Fibroblast of skin of right quadriceps (primary cell): Measurements from ENCODE around the gene CEMP1.
"Not testable (repeated sequence)": the region's sequence is repeated elsewhere in the genome, so short reads cannot be mapped to it uniquely, and the experiment has no call there.

Experiments used
- DNase-seq: peaks from one replicate; pipeline ENCODE4 v3.0.0-alpha.2; 2013

The CEMP1 gene

DNA sequence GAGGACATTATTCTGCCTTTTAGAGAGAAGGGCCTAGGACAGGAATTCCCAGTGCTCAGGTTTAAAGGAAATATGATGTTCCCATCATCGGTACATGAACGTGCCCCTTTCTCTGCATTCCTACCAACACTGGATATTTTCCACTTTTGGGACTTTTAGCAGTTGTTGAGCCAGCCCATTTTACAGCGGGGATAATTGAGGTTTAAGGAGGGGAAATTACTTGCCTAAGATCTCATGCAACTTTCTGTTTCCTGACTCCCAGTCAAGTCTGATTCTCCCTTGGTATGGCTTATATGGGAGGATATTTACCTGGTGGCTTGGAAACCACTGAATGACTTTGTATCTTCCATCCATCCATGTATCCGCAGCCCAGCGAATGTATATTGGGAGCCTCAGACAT, 3.1 kb upstream of the CEMP1 start:
- DNase-seq, result not testable (repeated sequence)

DNA sequence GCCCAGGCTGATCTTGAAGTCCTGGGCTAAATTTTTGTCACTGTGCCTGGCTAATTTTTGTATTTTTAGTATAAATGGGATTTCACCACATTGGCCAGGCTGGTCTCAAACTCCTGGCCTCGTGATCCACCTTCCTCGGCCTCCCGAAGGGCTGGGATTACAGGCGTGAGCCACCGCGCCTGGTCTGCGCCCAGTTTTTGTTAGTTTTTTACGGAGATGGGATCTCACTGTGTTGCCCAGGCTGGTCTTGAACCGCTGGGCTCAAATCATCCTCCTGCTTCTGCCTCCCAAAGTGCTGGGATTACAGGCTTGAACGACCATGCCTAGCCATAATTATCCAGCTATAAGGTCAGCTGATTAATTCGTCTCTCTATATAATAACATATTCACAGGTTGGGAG, 2.7 kb upstream of the CEMP1 start:
- no peak for DNase-seq

DNA sequence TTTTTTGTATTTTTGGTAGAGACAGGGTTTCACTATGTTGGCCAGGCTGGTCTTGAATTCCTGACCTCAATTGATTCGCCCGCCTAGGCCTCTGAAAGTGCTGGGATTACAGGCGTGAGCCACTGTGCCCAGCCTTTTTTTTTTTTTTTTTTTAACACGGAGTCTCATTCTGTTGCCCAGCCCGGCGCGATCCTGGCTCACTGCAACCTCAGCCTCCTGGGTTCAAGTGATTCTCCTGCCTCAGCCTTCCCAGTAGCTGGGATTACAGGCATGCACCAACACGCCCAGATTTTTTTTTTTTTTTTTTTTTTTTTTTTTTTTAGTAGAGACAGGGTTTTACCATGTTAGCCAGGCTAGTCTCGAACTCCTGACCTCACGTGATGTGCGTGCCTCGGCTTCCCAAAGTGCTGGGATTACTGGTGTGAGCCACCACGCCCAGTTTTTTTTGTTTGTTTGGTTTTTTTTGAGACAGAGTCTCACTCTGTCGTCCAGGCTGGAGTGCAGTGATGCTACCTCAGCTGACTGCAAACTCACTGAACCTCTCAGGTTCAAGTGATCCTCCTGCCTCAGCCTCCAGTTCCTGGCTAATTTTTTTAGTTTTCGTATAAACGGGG, 2.0 kb upstream of the CEMP1 start:
- not testable (repeated sequence) for DNase-seq

DNA sequence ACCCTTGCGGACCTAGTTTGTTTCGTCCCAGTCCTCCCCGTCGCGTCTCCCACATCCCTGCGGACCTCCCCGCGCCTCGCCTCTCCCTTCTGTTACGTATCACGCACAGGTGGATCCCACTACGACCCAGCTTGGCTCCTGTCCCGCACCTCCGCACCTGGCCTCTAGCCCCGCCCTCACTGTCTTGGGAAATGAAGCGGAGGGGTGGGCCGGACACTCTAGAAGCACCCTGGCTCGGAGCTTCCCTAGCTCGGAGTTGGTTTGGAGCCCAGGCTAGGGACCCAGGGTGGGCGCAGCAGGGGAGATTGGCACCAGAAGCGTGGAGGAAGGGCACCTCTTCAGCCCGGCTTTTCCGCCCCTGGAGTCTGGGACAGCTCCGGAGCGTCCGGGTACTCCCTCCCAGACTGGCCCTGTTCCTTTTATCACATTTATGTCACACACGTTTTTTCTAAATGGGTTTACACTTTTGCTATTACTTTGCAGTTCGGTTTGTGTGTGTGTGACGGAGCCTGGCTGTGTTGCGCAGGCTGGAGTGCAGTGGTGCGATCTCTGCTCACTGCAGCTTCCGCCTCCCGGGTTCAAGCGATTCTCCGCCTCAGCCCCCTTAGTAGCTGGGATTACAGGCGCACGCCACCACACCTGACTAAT, 1.4 kb upstream of the CEMP1 start:
- DNase-seq, result no peak

DNA sequence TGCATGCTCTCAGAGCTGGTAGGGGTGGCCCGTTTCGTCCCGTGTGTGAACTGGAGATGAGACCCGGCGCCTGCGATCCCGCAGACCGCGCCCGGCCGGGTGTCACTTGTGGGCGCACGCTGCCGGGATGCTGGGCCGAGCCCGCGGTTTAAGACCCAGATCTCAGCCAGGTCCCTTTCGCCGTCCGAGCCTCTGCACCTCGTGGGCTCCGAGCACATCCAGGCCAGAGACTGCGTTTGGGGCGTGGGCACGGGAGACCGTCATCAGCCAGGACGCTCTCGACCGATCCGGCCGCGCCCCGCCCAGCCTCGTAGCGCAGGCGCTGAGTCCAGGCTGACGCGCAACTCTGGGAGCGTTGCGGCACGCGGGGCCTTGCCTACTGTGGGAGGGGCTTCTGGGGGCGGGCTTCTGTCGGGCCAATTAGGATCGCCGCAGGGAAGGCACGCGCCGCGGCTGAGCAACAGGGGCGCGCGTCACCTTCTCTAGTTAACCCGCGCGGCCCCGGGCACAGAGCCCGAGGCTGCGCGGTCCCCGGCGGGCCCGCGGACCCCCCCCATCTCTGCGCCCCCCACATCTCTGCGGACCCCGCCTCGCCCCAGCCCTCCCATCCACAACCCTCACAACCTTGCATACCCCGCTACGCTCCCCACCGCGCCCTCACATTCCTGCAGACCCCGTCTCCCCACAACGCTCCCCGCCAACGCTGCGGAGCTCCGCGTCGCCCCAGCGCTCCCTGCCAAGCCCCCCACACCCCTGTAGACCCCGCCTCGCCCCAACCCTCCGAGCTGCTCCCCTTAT, 687 bp upstream of the CEMP1 start:
- DNase-seq, result peak; percentile 96

DNA sequence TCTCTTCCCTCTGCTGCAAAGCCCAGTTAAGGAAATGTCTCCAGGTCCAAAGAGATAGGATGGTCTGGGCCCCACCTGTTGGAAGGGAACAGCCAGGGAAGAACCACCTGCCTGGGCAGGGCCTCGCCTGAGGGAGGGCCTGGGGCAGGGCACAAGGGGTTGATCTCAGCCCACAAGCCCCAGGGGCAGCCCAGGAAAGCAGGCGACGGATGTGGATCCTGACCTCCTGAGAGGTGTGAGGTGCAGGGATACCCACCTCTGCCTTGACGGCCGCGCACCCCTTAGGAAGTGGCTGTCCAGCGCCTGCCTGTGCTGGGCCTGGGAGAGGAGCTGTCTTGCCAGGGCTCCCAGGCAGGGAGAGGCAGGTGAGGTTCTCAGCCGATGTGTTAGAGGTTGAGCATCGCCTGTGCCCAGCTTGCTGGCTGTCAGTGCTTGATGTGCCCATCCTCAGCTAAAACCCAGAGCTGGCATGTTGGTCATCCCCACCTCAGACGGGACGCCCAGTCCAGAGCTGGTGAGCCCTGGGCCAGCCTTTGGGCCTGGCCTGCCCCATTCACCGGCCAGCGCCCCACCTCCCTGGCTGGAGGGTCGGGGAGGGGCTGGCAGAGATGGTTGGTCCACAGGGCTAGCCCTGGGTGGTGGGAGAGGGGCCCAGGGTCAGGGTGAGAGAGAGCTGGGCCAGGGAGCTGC, 434 bp downstream of the CEMP1 start:
- no peak for DNase-seq

DNA sequence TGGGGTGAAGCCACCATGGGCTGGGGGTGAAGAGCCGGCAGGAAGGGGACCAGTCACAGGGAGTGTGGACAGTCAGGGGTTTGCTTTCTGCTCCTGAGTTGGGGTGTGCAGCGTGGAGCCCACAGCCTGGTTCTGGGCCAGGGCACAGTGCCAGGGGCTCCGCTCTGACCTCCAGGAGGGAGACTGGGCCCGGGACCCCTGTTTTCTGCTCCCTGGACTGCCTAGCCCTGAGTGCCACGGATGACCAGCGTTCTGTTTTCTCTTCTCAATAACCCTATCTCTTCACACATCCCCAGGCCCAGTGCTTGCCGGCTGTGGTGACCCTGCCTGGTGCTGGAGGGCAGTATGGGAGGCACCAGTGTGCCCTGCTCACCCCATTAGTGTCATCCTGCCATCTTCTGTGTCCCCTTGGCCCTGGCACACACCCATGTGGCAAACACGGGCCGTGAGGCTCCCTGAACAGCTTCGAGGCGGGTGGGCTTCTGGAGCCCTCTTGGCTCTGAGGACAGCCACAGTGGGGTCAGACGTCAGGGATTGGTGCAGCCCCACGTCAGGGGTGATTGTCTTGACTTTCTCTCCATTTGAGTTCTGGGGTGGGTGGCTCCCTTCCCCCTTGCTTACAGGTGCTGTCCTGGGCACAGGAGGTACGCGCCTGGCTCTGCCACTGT, 1.1 kb downstream of the CEMP1 start:
- no peak for DNase-seq

DNA sequence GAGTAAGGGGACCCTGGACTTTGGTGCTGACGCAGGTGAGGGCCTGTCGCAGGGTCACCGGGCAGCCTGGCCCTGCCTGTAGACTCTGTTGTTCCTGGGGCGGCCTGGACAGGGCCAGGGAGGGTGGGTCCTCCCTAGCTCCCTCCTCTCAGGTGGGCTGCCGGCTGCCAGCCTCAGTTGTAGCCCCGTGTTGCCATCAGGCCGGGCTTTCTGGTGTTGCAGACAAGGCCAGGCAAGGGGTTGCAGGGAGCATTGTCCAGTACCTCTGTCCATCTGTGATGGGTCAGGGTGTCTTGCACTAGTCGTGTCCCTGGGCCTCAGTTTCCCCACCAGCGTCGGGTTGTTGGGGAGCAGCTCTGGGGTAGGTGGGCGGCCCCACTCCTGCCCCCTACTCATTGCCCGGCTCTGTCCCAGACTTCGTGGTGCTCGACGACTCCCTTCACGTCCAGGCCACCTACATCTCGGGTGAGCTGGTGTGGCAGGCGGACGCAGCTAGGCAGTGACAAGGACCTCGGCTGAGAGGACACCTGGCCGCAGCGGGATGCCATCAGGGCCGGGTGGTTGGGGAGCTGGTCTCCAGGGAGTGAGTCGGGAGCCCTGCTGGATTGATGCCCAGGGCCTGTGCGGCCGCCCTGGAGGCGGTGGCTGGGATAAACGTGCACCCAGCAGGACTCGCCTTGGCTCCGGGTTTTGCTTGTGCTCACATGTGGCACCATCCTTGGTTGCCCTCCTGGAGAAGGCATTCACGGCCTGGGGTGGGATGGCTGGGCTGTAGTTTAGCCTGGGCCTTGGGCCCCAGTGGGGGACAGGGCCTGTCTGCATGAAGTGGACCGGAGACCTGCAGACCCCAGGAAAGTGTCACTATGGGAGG, 1.9 kb downstream of the CEMP1 start:
- no peak for DNase-seq

DNA sequence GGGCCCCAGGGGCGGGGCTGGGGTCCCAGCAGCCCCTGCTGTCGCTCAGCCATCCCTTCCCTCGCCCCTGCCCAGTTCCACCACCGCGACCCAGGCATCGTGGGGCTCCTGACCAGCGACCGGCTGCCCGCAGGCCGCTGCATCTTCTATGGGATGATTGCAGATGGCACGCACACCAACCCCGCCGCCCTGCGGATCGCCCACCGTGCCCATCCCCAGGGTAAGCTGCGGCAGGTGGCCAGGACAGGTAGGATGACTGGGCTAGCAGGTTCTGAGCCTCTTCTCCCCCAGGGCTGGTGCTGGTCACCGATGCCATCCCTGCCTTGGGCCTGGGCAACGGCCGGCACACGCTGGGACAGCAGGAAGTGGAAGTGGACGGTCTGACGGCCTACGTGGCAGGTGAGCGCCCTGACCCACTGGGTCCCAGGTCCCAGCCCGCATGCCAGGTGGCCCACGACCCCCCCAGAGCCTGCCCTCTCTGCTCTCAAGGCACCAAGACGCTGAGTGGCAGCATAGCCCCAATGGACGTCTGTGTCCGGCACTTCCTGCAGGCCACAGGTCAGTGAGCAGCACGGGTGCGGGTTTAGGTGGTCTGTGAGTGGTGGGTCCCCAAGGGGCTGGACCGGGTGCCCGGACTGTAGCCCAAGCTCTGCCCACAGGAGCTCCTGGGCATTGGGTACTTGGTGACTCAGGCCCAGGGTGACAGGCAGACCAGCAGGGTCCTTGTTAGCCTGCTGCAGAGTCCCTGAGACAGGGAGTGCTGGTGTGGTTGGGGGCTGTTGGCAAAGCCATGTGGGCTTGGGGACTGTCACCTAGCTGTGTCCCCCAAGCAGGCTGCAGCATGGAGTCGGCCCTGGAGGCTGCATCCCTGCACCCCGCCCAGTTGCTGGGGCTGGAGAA, 2.8 kb downstream of the CEMP1 start:
- DNase-seq, result no peak

DNA sequence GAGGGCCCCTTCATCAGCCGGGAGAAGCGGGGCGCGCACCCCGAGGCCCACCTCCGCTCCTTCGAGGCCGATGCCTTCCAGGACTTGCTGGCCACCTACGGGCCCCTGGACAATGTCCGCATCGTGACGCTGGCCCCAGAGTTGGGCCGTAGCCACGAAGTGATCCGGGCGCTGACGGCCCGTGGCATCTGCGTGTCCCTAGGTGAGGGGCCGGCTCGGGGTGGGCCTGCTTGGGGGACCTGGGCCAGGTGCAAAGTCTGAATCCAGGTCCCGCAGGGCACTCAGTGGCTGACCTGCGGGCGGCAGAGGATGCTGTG, 3.5 kb downstream of the CEMP1 start:
- no peak for DNase-seq

DNA sequence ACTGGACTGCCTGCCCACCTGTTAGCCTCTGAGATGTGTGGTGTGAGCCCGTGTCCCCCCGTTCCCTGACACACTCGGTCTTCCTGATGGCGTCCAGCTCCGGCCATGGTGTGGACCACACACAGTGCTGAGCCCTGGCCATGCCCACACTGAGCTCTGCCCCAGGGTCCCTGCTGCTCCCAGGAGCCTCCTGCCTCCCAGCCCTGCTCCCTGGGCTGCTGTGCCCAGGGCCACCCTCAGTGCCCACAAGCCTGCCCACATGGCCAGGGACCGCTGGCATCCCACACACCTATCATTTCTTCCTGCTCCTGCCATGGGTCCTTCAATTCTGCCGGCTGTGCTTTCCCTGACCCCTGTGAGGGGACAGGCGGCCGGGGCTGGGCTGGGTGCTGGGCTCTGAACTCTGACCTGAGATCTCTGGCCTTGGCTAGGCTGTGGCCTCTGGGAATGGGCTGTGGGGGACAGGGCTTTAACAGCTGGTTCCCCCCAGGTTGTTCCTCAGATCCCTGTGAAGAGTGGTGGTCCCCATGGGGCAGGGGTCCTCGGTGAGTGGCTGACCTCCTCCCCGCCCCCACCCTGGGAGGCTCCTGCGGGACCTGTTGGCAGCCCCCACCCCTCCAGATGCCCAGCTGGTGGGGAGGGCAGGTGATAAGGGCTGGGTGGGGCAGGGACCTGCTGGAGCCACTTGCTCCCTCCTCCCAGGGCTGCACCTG, 4.0 kb downstream of the CEMP1 start:
- DNase-seq, result no peak

DNA sequence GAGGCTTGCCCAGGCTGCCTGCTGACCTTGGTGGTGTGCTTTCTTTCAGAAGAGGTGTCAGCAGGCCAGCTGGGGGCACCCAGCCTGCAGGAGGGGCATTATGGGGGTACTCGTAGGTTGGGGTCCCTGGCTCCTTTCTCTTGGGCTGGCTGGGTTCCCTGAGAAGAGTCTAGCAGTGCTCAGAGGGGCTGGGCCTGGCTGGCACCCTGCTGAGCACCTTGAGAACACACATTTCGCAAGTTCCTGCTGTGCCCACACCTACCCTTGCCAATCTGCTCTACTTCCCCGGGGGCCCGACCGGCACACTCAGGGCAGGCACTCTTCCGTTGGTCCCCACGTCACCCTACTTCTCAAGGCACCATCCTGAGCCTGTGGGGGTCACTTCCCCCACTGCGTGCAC, 5.1 kb downstream of the CEMP1 start:
- no peak for DNase-seq

DNA sequence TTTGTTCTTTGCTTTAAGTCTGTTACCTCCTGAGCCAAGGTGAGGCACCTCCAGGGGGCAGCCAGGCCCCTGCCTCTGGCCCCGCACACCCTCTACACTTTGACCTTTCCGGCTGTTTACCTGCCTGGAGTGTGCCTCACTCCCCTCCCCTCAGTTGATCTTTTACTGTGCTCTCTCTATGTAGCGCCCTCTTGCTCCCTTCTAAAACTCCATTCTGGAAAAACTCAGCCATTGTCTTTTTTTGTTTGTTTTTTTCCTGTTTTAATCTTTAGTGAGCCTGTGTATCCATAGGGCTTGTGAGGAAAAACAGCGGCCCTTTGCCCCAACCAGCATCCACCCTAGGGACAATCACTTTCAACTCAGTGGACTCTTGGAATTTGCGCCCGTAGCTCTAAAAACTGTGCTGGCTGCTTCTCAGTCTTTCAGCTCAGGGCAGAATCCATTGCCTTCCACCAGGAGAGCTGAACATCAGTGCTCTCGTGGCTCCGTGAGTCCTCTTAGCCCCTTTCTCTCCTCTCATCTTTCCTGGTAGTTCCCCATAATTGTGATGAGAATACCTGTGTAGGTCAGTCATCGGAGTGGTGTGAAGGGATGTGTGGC, 6.8 kb downstream of the CEMP1 start:
- DNase-seq, result no peak

DNA sequence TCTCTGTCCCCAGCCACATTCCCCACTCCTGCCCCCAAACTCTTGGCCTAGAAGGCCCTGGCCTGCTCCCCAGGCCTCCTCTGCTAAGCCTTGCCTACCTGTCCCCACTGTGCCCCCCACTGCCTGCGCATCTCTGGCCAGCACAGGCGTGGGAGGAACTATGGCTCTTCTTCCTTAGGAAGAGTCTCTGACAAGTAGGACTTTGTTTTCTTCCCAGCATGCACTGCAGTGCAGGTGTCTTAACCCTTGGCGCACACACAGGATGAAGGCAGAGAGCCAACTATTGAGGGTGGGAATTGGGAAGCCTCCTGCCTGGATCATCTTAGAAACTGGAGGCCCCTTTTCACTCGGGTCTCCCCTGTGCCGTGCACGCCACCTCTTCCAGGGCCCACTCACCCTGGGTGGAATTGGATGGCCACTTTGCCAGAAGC, 7.4 kb downstream of the CEMP1 start:
- no peak for DNase-seq

DNA sequence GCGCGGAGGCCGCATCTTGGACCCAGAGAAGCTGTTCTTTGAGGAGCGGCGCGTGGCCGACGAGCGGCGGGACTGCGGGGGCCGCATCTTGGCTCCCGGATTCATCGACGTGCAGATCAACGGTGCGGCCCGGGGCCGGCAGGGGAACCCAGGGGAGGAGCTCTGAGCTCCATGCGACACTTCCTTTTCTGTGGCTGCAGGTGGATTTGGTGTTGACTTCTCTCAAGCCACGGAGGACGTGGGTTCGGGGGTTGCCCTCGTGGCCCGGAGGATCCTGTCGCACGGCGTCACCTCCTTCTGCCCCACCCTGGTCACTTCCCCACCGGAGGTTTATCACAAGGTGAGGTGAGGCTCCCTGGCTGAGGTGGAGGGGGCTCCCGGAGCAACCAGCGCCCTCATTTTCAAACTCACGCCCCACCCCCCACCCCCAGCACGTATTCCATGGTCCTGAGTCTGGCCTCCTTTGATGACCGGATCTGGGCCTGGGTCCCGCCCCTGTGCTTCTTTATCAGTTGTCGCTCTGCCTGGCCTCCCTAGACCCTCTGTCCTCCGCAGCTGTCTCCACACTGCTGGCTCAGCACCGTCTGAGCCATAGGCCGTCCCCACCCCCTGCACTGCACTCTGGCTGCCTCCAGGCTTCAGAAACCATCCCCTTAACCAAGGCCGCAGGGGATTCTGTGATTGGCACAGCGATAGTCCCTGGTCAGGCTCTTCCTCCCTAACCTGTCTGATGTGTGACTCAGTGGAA, 10.2 kb downstream of the CEMP1 start:
- no peak for DNase-seq

DNA sequence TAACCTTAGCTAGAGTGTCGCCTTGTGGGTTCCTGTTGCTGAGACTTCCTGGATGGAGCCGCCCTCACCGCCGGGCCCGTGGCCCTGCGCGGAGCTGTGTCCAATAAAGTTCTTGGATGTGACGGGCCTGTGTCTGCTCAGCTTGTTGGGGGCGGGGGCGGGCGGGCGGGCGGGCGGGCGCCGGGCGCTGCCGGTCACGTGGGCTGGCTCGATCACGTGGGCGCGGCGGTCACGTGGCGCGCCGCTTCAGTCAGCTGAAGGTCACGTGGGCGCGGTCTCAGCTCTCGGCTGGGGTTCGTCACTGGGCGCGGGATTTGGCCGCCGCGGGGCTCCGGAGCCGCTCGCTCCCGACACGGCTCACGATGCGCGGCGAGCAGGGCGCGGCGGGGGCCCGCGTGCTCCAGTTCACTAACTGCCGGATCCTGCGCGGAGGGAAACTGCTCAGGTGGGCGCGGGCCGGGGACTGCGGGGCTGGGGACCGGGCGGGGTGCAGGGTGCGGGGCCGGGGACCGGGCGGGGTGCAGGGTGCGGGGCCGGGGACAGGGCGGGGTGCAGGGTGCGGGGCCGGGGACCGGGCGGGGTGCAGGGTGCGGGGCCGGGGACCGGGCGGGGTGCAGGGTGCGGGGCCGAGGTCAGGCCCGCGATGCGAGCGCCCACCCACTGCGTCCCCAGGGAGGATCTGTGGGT, 11.0 kb downstream of the CEMP1 start, which contains the start of gene AMDHD2:
Gene AMDHD2, plus strand, starts transcription at position 275 of the 687 bp plus-strand sequence. Its CDS starts 88 bp downstream, at position 363.
- DNase-seq, result peak; percentile 91

DNA sequence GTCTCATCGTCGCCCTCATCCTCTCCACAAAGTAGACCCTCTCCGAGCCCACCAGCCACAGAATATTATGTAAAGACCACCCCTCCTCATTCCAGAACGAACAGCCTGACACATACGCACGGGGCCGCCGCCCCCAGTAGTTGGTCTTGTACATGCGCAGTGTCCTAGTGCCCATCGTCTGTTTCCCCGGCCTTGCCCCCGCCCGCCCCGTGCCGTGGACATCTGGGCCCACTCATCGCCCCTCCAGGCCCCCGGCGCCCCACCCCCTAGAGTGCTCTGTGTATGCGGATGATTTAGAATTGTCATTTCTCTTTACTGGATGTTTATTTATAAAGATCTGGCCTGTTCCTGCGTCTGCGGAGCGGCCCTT, 11.5 kb downstream of the CEMP1 start:
- DNase-seq, result no peak
